Measurements from ENCODE around the gene TTC7B.

Gene TTC7B

GRCh38 chr14:90609376-90609775, 206.9 kb downstream of the TTC7B start:
- no peak overlapping the region for H3K4me3 ChIP-seq (ENCODE audit: low read depth, low read length)
- TF ChIP-seq, protein P1, sequence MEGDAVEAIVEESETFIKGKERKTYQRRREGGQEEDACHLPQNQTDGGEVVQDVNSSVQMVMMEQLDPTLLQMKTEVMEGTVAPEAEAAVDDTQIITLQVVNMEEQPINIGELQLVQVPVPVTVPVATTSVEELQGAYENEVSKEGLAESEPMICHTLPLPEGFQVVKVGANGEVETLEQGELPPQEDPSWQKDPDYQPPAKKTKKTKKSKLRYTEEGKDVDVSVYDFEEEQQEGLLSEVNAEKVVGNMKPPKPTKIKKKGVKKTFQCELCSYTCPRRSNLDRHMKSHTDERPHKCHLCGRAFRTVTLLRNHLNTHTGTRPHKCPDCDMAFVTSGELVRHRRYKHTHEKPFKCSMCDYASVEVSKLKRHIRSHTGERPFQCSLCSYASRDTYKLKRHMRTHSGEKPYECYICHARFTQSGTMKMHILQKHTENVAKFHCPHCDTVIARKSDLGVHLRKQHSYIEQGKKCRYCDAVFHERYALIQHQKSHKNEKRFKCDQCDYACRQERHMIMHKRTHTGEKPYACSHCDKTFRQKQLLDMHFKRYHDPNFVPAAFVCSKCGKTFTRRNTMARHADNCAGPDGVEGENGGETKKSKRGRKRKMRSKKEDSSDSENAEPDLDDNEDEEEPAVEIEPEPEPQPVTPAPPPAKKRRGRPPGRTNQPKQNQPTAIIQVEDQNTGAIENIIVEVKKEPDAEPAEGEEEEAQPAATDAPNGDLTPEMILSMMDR (IDR thresholded peaks at IDR 0.05; ENCODE audit: low read depth, low read length): no peak

DNA sequence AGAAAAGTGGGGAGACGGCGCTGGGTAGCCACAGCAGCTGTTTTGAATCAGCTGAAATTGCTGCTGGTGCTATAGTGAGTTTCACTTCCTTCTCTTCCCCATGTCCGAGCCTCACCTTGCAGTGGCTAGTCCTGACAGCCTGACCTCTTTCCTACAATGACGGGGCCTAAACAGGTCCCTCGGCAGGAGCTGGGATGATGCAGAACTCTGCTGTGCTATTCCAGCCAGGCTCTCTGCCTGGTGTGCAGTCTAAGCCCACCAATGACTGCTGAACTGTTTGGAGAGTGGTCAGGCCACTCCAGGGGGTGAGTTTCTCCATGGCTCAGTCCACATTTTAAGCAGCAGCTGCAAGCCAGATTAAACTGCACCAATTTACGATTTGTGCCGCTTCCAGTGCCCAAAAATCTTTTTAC, 207.3 kb downstream of the TTC7B start:
- H3K4me3 ChIP-seq (ENCODE audit: low read depth, low read length): no peak overlapping the region
- TF ChIP-seq, protein P1 (IDR thresholded peaks at IDR 0.05; ENCODE audit: low read depth, low read length): no peak

- H3K4me3 ChIP-seq (ENCODE audit: low read depth, low read length): no peak overlapping the region
- TF ChIP-seq, protein P1 (IDR thresholded peaks at IDR 0.05; ENCODE audit: low read depth, low read length): no peak
These were observed 207.9 kb downstream of the TTC7B start for GRCh38 chr14:90608281-90608680.

DNA sequence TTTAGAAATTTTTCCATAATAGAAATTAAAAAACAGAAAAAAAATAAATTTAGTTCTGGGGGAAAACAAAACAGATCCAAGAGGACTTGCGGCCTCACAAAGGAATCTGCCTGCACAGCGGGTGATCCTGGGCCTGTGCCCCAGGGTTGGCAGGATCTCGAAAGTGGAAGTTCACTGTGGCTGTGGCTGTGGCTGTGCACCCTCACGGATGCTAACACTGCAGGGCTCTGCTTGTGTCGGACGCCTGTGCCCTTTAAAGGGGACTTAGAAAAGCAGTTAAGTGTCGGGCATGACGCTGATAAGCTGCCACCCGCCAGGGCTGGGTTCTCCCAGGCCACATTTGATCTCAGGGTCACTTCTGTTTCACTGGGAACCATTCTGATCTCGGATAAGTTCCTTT, 209.1 kb downstream of the TTC7B start:
- TF ChIP-seq, protein P1 (IDR thresholded peaks at IDR 0.05; ENCODE audit: low read depth, low read length): no peak
- H3K4me3 ChIP-seq (ENCODE audit: low read depth, low read length): no peak overlapping the region

DNA sequence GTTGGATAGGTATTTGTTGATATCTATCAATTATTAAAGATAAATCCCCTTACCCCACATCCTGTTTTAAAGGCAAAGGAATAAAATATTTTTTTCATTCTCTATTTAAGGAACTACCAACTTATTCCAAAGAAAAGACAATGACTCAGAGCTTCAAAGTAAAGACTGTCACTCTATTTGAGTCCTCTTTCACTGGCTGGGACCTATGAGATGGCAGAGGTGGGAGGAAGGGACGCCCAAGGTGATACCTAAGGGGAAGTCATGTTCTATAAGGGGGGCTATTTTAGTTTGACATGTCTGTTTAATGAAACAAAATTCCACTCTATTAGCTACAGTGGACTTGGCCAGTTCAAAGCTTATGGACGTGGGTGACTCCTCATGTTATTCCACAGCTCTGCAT, 209.8 kb downstream of the TTC7B start:
- TF ChIP-seq, protein P1 (IDR thresholded peaks at IDR 0.05; ENCODE audit: low read depth, low read length): no peak
- no peak overlapping the region for H3K4me3 ChIP-seq (ENCODE audit: low read depth, low read length)

GRCh38 chr14:90605430-90605829, 210.8 kb downstream of the TTC7B start:
- TF ChIP-seq, protein P1 (IDR thresholded peaks at IDR 0.05; ENCODE audit: low read depth, low read length): no peak
- no peak overlapping the region for H3K4me3 ChIP-seq (ENCODE audit: low read depth, low read length)

GRCh38 chr14:90604356-90604755, 211.9 kb downstream of the TTC7B start:
- TF ChIP-seq, protein P1 (IDR thresholded peaks at IDR 0.05; ENCODE audit: low read depth, low read length): no peak
- no peak overlapping the region for H3K4me3 ChIP-seq (ENCODE audit: low read depth, low read length)

Data from WI38 (cell line).